Parathyroid adenoma (tissue), 2 donors: ENCODE results near the gene CFAP157.

Experiments
- H2AFZ ChIP-seq: fragments of 300-600 bp; sonication (generic); one replicate; pipeline ENCODE4 v1.7.0; 2017; ENCODE audit warnings: antibody characterized with exemption, mild to moderate bottlenecking
- H3K27ac ChIP-seq: fragments of 300-600 bp; sonication (generic); one replicate; pipeline ENCODE4 v1.7.0; 2017
- H3K27me3 ChIP-seq: fragments of 300-600 bp; sonication (generic); one replicate; pipeline ENCODE4 v1.7.0; 2017; ENCODE audit warnings: low read length; ENCODE audit not compliant: control insufficient read depth, insufficient read depth
- H3K36me3 ChIP-seq: fragments of 300-600 bp; sonication (generic); one replicate; pipeline ENCODE4 v1.7.0; 2017; ENCODE audit warnings: low read length; ENCODE audit not compliant: control insufficient read depth, insufficient read depth
- H3K4me1 ChIP-seq: fragments of 300-600 bp; sonication (generic); one replicate; pipeline ENCODE4 v1.7.0; 2017; ENCODE audit warnings: control low read depth
- H3K4me2 ChIP-seq: fragments of 300-600 bp; sonication (generic); one replicate; pipeline ENCODE4 v1.7.0; 2017; ENCODE audit warnings: low read length
- H3K4me3 ChIP-seq: fragments of 300-600 bp; sonication (generic); one replicate; pipeline ENCODE4 v1.7.0; 2017; ENCODE audit warnings: low read depth, low read length
- H3K79me2 ChIP-seq: fragments of 300-600 bp; sonication (generic); one replicate; pipeline ENCODE4 v1.7.0; 2017; ENCODE audit warnings: control low read depth
- H3K9ac ChIP-seq: fragments of 300-600 bp; sonication (generic); one replicate; pipeline ENCODE4 v1.7.0; 2017; ENCODE audit warnings: mild to moderate bottlenecking
- H3K9me3 ChIP-seq: fragments of 300-600 bp; sonication (generic); one replicate; pipeline ENCODE4 v1.7.0; 2017; ENCODE audit warnings: low read length; ENCODE audit not compliant: control insufficient read depth
- TF ChIP-seq, protein P1 (sequence below): fragments of 300-600 bp; sonication (generic); IDR thresholded peaks from one replicate; pipeline ENCODE4 v1.7.0; 2017; ENCODE audit warnings: antibody characterized with exemption, mild to moderate bottlenecking
- donor health status: primary hyperparathyroidism.

The CFAP157 gene

DNA sequence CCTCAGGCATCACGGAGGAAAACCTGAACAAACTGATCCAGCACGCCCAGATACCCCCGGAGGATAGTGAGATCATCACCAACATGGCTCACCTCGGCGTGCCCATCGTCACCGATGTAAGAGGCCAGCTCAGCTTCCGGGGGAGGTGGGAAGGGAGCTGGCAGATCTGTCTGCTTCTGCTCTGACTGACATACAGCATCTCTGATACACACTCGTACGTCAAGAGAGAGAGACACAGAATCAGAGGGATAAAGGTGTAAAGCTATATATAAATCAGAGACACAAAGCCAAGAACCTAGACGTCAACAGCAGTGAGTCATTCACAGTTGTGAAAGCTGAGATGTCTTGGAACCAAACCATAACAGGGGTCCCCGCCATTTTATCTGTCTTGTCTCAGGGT is 30.1 kb upstream of the CFAP157 start:
- TF ChIP-seq, protein P1, sequence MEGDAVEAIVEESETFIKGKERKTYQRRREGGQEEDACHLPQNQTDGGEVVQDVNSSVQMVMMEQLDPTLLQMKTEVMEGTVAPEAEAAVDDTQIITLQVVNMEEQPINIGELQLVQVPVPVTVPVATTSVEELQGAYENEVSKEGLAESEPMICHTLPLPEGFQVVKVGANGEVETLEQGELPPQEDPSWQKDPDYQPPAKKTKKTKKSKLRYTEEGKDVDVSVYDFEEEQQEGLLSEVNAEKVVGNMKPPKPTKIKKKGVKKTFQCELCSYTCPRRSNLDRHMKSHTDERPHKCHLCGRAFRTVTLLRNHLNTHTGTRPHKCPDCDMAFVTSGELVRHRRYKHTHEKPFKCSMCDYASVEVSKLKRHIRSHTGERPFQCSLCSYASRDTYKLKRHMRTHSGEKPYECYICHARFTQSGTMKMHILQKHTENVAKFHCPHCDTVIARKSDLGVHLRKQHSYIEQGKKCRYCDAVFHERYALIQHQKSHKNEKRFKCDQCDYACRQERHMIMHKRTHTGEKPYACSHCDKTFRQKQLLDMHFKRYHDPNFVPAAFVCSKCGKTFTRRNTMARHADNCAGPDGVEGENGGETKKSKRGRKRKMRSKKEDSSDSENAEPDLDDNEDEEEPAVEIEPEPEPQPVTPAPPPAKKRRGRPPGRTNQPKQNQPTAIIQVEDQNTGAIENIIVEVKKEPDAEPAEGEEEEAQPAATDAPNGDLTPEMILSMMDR: no peak
- Histone ChIP-seq H3K27me3 (no peaks in the 10 kb centered on the region), H3K4me1 (no peaks in the 10 kb centered on the region), H3K79me2 (no peaks in the 10 kb centered on the region), H3K9ac (no peak overlapping the region), H3K4me3 (no peak overlapping the region), H2AFZ (no peak overlapping the region), H3K36me3 (no peaks in the 10 kb centered on the region), H3K27ac (no peak overlapping the region), H3K4me2 (no peak overlapping the region), H3K9me3 (no peaks in the 10 kb centered on the region)

DNA sequence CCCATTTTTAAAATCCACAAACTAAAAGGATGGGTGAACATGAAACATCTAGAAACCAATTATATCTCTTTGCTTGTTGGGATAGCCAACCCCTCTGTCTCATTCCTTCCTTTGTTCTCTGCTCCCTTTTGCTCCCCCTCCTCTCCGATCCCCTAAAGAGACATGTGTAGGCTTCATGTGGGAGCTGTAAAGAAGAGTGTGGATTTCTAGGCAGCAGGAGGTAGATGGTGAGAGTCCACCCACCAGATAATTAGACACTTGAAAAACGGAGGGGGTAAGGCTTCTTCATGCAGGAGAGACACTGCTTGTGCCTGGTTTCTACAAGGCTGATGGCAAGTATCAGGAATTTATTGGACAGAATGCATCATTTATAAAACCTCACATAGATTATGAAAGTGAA is 27.3 kb upstream of the CFAP157 start:
- TF ChIP-seq, protein P1: no peak
- Histone ChIP-seq H3K9ac (no peak overlapping the region), H3K27ac (no peak overlapping the region), H3K4me3 (no peak overlapping the region), H3K4me1 (no peaks in the 10 kb centered on the region), H3K36me3 (no peaks in the 10 kb centered on the region), H3K79me2 (no peaks in the 10 kb centered on the region), H3K4me2 (no peak overlapping the region), H3K27me3 (no peaks in the 10 kb centered on the region), H3K9me3 (no peaks in the 10 kb centered on the region), H2AFZ (no peak overlapping the region)

GRCh38 chr9:127680226-127680625 is 26.6 kb upstream of the CFAP157 start:
- Histone ChIP-seq H3K4me3 (no peak overlapping the region), H3K27ac (no peak overlapping the region), H3K79me2 (no peaks in the 10 kb centered on the region), H3K4me1 (no peaks in the 10 kb centered on the region), H2AFZ (no peak overlapping the region), H3K9ac (no peak overlapping the region), H3K4me2 (no peak overlapping the region), H3K27me3 (no peaks in the 10 kb centered on the region), H3K36me3 (no peaks in the 10 kb centered on the region), H3K9me3 (no peaks in the 10 kb centered on the region)
- TF ChIP-seq, protein P1: no peak

DNA sequence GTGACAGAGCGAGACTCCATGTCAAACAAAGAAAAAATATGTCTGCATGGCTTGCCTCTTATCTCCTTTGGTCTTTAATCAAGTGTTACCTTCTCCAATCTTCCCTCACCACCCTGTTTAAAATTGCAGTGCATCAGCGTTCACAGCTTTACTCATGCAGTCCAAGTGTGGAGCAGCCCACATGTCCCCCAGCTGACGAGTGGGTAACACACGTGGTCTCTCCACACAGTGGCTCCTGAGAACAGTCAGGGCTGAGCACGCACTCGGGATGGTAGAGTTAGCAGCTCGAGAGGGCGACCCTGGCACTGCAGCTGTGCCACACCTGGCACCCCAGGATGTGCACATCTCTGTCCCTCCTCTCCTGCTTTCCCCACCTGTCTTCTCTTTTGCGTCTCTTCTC is 25.9 kb upstream of the CFAP157 start:
- H3K4me1 ChIP-seq: no peaks in the 10 kb centered on the region
- no peak overlapping the region for H3K4me3 ChIP-seq
- H3K9me3 ChIP-seq: no peaks in the 10 kb centered on the region
- no peaks in the 10 kb centered on the region for H3K27me3 ChIP-seq
- H3K27ac ChIP-seq: no peak overlapping the region
- H3K4me2 ChIP-seq: no peak overlapping the region
- H3K9ac ChIP-seq: no peak overlapping the region
- H3K79me2 ChIP-seq: no peaks in the 10 kb centered on the region
- H3K36me3 ChIP-seq: no peaks in the 10 kb centered on the region
- TF ChIP-seq, protein P1: no peak
- H2AFZ ChIP-seq: no peak overlapping the region

DNA sequence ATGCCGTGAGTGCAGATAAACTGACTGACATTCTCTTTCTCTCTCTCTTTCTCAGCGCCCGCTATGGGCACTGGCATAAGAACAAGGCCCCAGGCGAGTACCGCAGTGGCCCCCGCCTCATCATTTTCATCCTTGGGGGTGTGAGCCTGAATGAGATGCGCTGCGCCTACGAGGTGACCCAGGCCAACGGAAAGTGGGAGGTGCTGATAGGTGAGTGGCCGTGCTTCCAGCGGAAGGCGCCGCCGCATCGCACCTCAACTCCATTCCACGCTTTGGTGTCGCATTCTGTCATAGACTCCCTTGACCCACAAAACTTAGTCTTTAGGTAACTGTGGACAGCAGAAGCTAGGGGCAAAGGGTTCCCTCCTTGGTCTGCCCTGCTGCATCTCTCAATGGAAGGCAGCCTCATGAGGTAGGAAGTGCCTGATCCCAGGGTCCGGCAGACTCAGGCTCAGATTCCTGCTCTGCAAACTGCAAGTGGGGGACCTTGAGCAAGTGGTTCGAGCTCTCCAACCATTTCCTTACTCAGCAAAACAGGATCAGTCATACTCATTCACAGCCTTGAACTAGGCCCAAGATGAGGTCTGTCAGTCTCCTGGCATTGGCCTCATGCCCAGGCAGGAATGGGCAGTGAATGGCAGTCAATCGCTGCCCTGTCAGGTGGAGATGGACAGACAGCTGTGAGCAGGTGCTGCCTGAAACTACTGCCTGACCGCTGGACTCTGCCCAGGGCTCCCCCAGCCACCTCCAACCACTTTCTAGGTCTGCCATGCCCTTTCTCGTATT is 24.2 kb upstream of the CFAP157 start:
- no peaks in the 10 kb centered on the region for H3K4me1 ChIP-seq
- H3K36me3 ChIP-seq: no peaks in the 10 kb centered on the region
- no peaks in the 10 kb centered on the region for H3K27me3 ChIP-seq
- H3K9ac ChIP-seq: no peak overlapping the region
- TF ChIP-seq, protein P1: no peak
- H3K4me3 ChIP-seq: no peak overlapping the region
- H2AFZ ChIP-seq: no peak overlapping the region
- H3K79me2 ChIP-seq: no peaks in the 10 kb centered on the region
- no peak overlapping the region for H3K4me2 ChIP-seq
- H3K9me3 ChIP-seq: no peaks in the 10 kb centered on the region
- no peak overlapping the region for H3K27ac ChIP-seq
